Esophagus muscularis mucosa (tissue), 4 donors: ENCODE data around the gene USF2. TPM values are rescaled to one million over a fixed set of nuclear protein-coding genes. Genes with fewer than 3 reads are reported as not detected.

ENCODE experiments used
- DNase-seq: peaks from one replicate; pipeline ENCODE4 v3.0.0-alpha.2; 2017; ENCODE audit errors: extremely low spot score
- H3K27ac ChIP-seq, 4 donors: fragments of 200-600 bp; sonication (generic); replicated peaks in 1 of 4; 1 replicate in 3 of 4; 2 replicates in 1 of 4; pipeline ENCODE4 v1.5.1; 2016 to 2019; ENCODE audit warnings: mild to moderate bottlenecking in 1 of 4
- H3K27me3 ChIP-seq, 4 donors: fragments of 200-600 bp; sonication (generic); one replicate each; pipeline versions ENCODE4 v1.5.1 to v1.6.0; 2016 to 2019
- H3K36me3 ChIP-seq, 4 donors: fragments of 200-600 bp; sonication (generic); one replicate each; pipeline ENCODE4 v1.5.1; 2016 to 2019
- H3K4me1 ChIP-seq, 4 donors: fragments of 200-600 bp; sonication (generic); one replicate each; pipeline ENCODE4 v1.5.1; 2016 to 2019
- H3K4me3 ChIP-seq, 4 donors: fragments of 200-600 bp; sonication (generic); 1 replicate in 2 of 4; 2 replicates in 2 of 4; pipeline ENCODE4 v1.5.1; 2016 to 2019; ENCODE audit warnings: mild to moderate bottlenecking in 4 of 4, moderate library complexity in 1 of 4
- H3K9me3 ChIP-seq, 4 donors: fragments of 200-600 bp; sonication (generic); 1 replicate in 3 of 4; 2 replicates in 1 of 4; pipeline ENCODE4 v1.5.1; 2016 to 2019
- CTCF ChIP-seq, 3 experiments: fragments of 200-600 bp in 2 of 3; fragments of 450-650 bp in 1 of 3; sonication (generic) in 2 of 3; IDR thresholded peaks; one replicate each; pipeline ENCODE4 v1.5.1; 2017 to 2019; ENCODE audit warnings: antibody characterized with exemption in 3 of 3, mild to moderate bottlenecking in 2 of 3, moderate library complexity in 1 of 3
- EP300 ChIP-seq: sonication (generic); formaldehyde crosslinking; IDR thresholded peaks from one replicate; pipeline ENCODE4 v1.6.1; 2017; ENCODE audit warnings: antibody characterized with exemption
- POLR2A ChIP-seq: fragments of 450-650 bp; IDR thresholded peaks from one replicate; pipeline ENCODE4 v1.6.1; 2017; ENCODE audit warnings: antibody characterized with exemption, moderate library complexity, mild to moderate bottlenecking, low read depth
- POLR2AphosphoS5 ChIP-seq, 2 donors: sonication (generic); formaldehyde crosslinking; IDR thresholded peaks; one replicate each; pipeline ENCODE4 v1.6.1; 2017; ENCODE audit warnings: antibody characterized with exemption in 2 of 2
- WGBS: methylation state at CpG from one replicate; pipeline ENCODE4 v1.1.5; 2018; 5-methylcytosine and 5-hydroxymethylcytosine counted together
- intact Hi-C: fragments of 100-400 bp; cut with DNase I; formaldehyde crosslinking; loops from one replicate; pipeline ENCODE4 v1.15.1; 2023
- total RNA-seq, 4 donors: library from RNA; depleted of rRNA; stranded (reverse); fragments of >200 nt; gene quantifications; one replicate each; pipeline versions ENCODE4 v1.1.0 to v1.2.1, GENCODE V29; 2016

Gene USF2
- total RNA-seq, 4 donors from 2014 or later = 111 to 122 (median 116) TPM

GRCh38 chr19:35222373-35223015, 46.3 kb upstream of the USF2 start:
- TF ChIP-seq POLR2A (no peak), EP300 (no peak), POLR2AphosphoS5 (IDR thresholded peaks at IDR 0.05) (no peak), CTCF (IDR thresholded peaks at IDR 0.05) (no peak)
- WGBS = 88% methylated on average over 5 of the region's 7 CpGs
- Histone ChIP-seq H3K9me3 (peaks cover 0 to 10% (median 4%) of the 10 kb centered on the region in 4 donors), H3K27ac (no peak overlapping the region), H3K4me3 (no peak overlapping the region), H3K27me3 (peaks cover 0 to 36% (median 0%) of the 10 kb centered on the region in 4 donors), H3K36me3 (no peaks in the 10 kb centered on the region), H3K4me1 (peaks cover 0 to 9% (median 2%) of the 10 kb centered on the region in 4 donors)
- DNase-seq = peak; percentile 72
- intact Hi-C loops = no loop called here

GRCh38 chr19:35223084-35223790, 45.5 kb upstream of the USF2 start:
- H3K9me3 ChIP-seq = peaks cover 0 to 10% (median 4%) of the 10 kb centered on the region in 4 donors
- H3K27ac ChIP-seq = no peak overlapping the region
- H3K36me3 ChIP-seq = no peaks in the 10 kb centered on the region
- no peak overlapping the region for H3K4me3 ChIP-seq
- WGBS = 68% methylated on average over 5 of the region's 6 CpGs
- TF ChIP-seq POLR2A (no peak), POLR2AphosphoS5 (IDR thresholded peaks at IDR 0.05) (no peak)
- H3K27me3 ChIP-seq = peaks cover 0 to 36% (median 0%) of the 10 kb centered on the region in 4 donors
- DNase-seq = peak; percentile 88
- peaks cover 0 to 9% (median 2%) of the 10 kb centered on the region in 4 donors for H3K4me1 ChIP-seq
- intact Hi-C loops = no loop called here

- H3K4me1 ChIP-seq = peaks cover 0 to 9% (median 2%) of the 10 kb centered on the region in 4 donors
- H3K27ac ChIP-seq = no peak overlapping the region
- no peak overlapping the region for H3K4me3 ChIP-seq
- intact Hi-C loops = no loop called here
- peaks cover 0 to 36% (median 0%) of the 10 kb centered on the region in 4 donors for H3K27me3 ChIP-seq
- TF ChIP-seq CTCF (IDR thresholded peaks at IDR 0.05) (no peak), EP300 (no peak), POLR2AphosphoS5 (IDR thresholded peaks at IDR 0.05) (no peak)
- H3K36me3 ChIP-seq = no peaks in the 10 kb centered on the region
- peak; percentile 39 for DNase-seq
- peaks cover 0 to 9% (median 2%) of the 10 kb centered on the region in 4 donors for H3K9me3 ChIP-seq
- 71% methylated on average over 2 of the region's 4 CpGs for WGBS
Observed at GRCh38 chr19:35223862-35224505, 44.8 kb upstream of the USF2 start.

- peak; percentile 83 for DNase-seq
Observed at GRCh38 chr19:35224681-35225571, 43.8 kb upstream of the USF2 start.

More at GRCh38 chr19:35224681-35225571, 43.8 kb upstream of the USF2 start:
- H3K9me3 ChIP-seq = peaks cover 0 to 6% (median 0%) of the 10 kb centered on the region in 4 donors
- H3K36me3 ChIP-seq = no peaks in the 10 kb centered on the region
- no peak overlapping the region for H3K4me3 ChIP-seq
- peaks cover 0 to 40% (median 0%) of the 10 kb centered on the region in 4 donors for H3K27me3 ChIP-seq
- TF ChIP-seq EP300 = no peak
- TF ChIP-seq POLR2AphosphoS5 (IDR thresholded peaks at IDR 0.05) = no peak
- no peak for TF ChIP-seq POLR2A
- no peak for TF ChIP-seq CTCF (IDR thresholded peaks at IDR 0.05)
- H3K27ac ChIP-seq = no peak overlapping the region
- intact Hi-C loops = no loop called here
- H3K4me1 ChIP-seq = peaks cover 0 to 9% (median 2%) of the 10 kb centered on the region in 4 donors
- 50% methylated on average over 7 of the region's 41 CpGs for WGBS
